Ramos (cell line): ENCODE results near the gene SQSTM1.

ENCODE experiments used
- in situ Hi-C: fragments of 300-500 bp; cut with MboI; formaldehyde crosslinking; loops from one replicate; pipeline ENCODE4 v1.14.3; 2022; ENCODE audit warnings: low sequenced_read_pairs; ENCODE audit not compliant: unreplicated experiment

Gene SQSTM1

GRCh38 chr5:179804555-179804947, 16.2 kb upstream of the SQSTM1 start:
- in situ Hi-C loops: no loop called here

- in situ Hi-C loops: no loop called here
These were observed 15.6 kb upstream of the SQSTM1 start for GRCh38 chr5:179805070-179805528.

DNA sequence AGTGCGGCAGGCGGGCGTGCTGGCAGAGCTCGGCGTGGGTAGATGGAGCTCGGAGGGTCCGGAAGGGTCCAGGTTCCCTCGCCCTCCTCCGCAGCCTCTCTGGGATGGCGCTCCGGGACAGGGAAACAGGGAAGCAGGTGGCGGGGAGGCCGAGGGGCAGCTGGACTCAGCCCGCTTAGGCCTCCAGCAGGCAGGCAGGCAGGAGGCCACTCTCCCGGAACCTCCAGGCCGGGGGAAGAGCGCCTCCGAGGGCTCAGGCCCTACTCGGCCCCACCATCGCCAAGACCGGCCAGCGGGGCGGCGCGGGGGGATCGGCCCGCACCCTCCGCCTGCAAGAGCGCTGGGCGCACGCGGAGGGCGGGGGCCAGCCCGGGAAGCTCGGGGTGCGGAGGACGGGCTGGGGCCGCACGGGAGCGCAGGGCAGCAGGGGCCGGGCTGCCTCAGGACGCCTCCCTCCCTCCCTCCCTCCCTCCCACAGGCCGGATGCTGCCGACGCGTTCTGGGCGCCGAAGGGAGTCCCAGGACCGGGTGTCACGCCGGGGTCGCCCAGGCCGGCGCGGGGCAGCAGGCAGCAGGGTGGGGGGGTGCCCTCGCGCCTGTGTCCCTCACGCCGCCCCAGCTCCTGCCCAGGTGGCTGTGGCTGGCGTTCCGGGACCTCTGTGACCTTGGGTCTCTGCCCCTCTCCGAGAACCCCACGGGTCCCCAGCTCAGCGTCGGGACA, 15.0 kb upstream of the SQSTM1 start:
- in situ Hi-C loops: no loop called here

- in situ Hi-C loops: no loop called here
These were observed 14.3 kb upstream of the SQSTM1 start, which contains the start of gene MGAT4B for GRCh38 chr5:179806250-179807048. MGAT4B (minus strand) TSS chr5:179806866; CDS start chr5:179806583, 283 bp downstream.

DNA sequence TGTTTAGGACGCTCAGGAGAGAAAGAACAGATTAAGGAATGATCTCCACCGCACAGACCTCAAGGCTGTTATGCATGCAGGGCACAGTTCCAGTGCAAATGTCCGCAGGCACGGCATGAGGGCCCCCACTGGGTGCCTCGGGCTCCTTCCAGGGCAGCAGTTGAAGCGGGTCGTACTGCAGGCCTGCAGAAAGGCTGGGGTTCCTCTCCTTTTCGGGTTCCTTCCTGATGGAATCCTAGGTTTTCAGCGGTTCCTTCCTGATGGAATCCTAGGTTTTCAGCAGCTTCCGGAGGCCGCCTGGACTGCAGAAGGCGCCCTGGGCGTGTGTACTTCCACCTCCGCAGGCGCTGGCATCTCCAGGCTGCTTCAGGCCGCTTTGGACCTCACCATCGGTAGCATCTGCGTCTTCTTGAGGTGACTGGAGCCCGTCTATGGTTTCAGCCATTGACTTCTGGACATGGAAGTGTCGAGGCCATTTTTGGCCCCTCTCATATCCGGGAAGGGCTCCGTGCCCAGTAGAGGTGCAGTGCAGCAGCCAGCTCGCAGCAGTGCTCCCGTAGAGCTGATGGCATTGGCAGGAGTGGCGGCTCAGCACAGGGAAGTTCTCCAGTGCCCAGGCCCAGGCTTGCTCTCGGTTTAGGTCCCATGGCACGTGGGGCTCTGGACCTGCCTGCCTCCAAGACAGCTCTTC, 8.4 kb upstream of the SQSTM1 start:
- in situ Hi-C loops: no loop called here

- in situ Hi-C loops: no loop called here
These were observed 7.6 kb upstream of the SQSTM1 start for GRCh38 chr5:179812997-179813607.

DNA sequence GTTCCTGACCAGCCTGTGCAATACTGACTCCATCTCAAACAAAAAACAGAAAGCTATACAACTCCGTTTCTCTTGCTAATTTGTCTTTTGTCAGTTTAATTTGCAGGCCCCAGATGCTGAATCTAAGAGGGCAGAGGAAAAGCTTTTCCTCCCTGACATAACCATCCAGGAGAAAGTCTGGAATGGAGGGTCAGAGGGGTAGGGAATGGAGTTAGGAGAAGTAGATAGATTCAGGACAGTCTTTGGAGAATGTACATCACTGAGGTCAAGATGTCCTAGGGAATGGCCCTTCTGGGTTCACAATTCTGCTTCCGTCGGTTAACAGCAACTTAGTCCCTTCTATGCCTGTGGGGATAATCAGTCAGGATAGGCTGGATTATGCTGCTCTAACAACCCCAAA, 6.6 kb upstream of the SQSTM1 start:
- in situ Hi-C loops: no loop called here

DNA sequence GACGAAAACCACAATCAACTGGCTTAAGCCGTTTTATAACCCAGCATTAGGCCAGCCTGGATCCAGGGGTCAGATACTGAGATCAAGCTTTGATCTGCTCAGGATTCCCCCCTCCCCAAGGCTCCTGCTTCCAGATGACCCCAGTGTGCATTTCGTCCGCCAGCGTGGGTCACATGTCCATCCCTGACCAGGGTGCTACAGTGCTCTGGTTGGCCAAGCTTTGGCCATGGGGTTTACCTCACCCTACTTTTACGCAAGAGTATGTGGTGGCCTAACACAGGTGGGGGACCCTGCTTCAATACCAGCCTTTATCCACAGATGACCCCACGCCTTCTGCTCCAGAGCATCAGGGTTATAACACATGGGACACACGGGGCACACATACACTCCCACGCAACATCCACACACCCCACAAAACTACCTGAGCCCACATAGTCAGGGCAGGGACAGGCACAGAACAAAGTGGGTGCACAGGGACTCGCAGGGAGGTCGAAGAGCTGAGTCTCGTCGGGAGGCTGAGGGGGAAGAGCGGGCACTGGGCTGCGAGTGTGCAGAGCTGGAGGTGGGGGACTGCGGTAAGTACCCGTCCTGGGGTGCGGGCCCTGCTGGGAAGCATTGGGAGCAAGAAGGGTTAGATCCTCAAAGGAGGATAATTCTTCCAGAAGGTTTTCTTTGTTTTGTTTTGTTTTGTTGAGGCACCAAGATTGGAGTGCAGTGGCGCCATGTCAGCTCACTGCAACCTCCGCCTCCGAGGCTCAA, 5.0 kb upstream of the SQSTM1 start:
- in situ Hi-C loops: no loop called here

GRCh38 chr5:179816401-179816795, 4.3 kb upstream of the SQSTM1 start:
- in situ Hi-C loops: no loop called here

GRCh38 chr5:179816796-179817469, 3.8 kb upstream of the SQSTM1 start:
- in situ Hi-C loops: no loop called here

DNA sequence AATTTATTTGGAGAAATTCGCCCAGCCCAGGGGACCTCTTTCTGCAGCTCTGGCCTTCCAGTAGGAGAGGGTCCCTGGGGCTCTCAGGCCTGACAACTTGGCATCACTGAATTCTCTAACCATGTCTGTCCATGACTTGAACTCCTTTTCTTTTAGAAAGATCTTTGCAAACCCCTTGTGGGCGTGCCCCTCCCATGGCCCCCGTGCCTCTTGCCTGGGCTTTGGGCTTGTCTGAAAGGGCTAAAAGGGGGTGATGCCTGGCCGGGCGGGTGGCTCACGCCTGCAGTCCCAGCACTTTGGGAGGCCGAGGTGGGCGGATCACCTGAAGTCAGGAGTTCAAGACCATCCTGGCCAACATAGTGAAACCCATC, 3.2 kb upstream of the SQSTM1 start:
- in situ Hi-C loops: no loop called here

DNA sequence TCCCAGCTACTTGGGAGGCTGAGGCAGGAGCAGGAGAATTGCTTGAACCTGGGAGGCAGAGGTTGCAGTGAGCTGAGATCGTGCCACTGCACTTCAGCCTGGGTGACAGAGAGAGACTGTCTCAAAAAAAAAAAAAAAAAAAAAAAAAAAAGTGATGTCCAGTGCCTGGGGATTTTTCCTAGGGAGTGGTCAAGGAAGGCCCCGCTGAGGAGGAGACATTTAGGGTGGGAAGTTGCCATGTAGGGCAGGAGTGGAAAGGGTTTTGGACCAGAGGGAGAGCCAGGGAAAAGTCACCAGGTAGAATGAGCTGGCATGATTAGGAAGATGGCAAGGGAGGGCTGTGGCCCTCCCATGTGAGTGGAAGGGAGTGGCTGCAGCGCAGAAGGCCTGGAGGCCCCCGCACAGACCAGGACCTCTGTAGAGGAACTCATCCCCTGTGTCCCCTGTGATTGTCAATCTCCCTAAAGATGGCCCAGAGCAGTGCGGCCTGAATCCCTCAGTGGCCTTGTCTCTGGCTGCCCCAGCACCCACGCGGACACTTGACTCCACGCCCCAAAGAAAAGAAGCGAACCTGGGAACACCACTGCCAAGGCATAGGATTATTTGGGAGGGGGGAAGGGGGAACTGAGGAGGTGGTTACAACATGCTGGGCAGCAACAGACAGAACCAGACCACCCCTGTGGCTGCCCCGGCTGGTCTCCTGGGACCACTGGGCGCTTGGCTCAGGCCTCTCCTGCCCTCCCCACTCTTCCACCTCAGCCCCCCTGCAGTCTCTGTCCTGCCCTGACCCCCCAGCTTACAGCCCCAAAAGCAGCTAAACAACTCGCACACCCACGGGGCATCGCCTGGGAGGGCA, 2.6 kb upstream of the SQSTM1 start:
- in situ Hi-C loops: no loop called here

GRCh38 chr5:179818746-179819295, 1.9 kb upstream of the SQSTM1 start:
- in situ Hi-C loops: no loop called here

DNA sequence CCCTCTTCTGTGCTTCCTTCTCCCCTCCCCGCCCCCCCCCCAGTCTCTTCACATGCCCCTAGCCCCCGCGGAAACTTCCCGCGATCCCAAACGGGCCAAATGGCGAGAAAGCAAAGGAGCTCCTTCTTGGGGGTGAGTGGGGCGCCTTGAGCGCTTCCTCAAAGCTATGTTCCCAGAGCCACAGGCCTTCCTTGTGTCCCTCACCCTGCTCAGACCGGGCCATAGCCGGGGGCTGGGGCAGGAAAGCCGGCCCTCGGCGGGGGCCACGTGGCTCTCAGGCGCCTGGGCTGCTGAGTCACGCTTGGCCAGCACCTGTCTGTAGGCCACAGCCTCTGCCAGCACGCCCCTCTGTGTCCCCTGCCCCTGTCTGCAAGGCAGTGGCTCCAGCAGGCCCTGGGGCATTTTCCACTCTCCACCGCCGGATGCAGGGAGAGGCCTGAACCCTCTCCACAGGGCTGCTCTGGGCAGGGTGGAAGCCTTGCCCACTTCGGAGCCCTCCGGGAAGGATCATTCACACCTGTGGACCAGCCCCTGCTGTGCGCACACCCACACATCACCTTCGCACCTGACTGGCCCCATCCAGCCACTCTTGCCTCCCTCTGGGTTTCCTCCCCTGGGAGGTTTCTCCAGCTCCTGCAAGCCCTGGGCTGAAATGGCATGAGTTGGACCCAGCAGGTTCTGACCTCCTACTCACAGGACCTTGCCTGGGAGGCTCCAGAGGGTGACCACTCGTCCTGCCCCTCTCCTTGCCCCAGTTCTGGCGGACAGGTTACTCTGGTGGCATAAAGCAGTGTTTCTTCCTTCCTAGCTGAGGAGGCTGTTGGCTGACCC, 1.2 kb upstream of the SQSTM1 start:
- in situ Hi-C loops: no loop called here

GRCh38 chr5:179820127-179820482, 600 bp upstream of the SQSTM1 start:
- in situ Hi-C loops: no loop called here

DNA sequence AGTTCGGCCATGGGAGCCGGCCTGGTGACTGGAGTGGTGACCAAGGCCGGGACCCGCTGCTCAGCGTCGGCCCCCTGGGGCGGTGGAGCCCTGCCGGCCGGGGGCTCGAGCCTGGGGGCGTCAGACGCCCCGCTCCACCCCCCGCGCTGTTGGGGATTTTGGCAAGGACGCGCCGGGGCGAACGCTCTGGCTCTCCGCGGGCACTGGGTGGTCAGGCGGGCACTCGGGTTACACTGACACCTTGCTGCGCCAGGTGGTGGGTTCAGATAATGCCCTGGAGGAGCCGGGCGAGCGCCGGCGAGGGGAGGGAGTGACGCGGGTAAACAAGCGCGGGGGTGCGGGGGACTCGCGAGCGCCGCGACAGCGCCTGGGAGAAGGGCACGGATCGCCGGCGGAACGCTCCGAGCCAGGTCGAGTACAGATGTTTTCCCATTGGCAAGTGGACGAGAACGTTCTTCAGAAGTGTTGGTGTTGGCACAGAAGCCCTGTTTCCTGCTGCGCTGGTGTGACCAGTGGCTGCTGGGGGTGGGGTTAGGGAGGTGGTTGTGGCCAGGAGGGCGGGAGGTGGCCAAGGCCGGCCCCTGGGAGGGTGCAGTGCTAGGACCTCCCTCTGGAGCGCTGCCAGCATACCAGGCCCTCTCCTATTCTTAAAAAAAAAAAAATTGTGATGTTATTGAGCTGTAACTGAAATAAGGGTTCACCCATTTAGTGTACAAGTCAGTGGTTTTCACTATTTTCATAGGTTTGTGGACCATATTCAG, 773 bp downstream of the SQSTM1 start:
- in situ Hi-C loops: no loop called here

- in situ Hi-C loops: no loop called here
These were observed 1.3 kb downstream of the SQSTM1 start for GRCh38 chr5:179822059-179822432.
